OCI-LY1 (cell line): ENCODE data around the gene KRTAP5-3.

Source experiments
- H2AFZ ChIP-seq: fragments of 200-600 bp; sonication (generic), shearing (Covaris generic); 2 replicates; pipeline ENCODE4 v1.6.0; 2014; ENCODE audit warnings: antibody characterized with exemption, mild to moderate bottlenecking, low read length
- H3F3A ChIP-seq: fragments of 200-600 bp; sonication (generic), shearing (Covaris generic); 2 replicates; pipeline ENCODE4 v1.6.0; 2014; ENCODE audit warnings: mild to moderate bottlenecking, antibody characterized with exemption, low read length, moderate library complexity; ENCODE audit not compliant: insufficient read depth
- H3K27ac ChIP-seq: fragments of 200-600 bp; sonication (generic); 2 replicates; pipeline ENCODE4 v1.5.1; 2014; ENCODE audit warnings: low read length, mixed run types, mild to moderate bottlenecking, low read depth; ENCODE audit not compliant: poor library complexity, severe bottlenecking
- H3K27me3 ChIP-seq: fragments of 200-600 bp; sonication (generic); 2 replicates; pipeline ENCODE4 v1.6.0; 2014; ENCODE audit warnings: antibody characterized with exemption, mild to moderate bottlenecking, low read length, moderate library complexity; ENCODE audit not compliant: insufficient read depth
- H3K36me3 ChIP-seq: fragments of 200-600 bp; sonication (generic); 2 replicates; pipeline ENCODE4 v1.6.1; 2014; ENCODE audit warnings: mild to moderate bottlenecking, antibody characterized with exemption, low read length, moderate library complexity, mixed read lengths; ENCODE audit not compliant: insufficient read depth
- H3K4me1 ChIP-seq: fragments of 200-600 bp; sonication (generic); 2 replicates; pipeline ENCODE4 v1.5.1; 2014; ENCODE audit warnings: mild to moderate bottlenecking, low read length, moderate library complexity; ENCODE audit not compliant: insufficient read depth, severe bottlenecking
- H3K4me2 ChIP-seq: fragments of 200-600 bp; sonication (generic), shearing (Covaris generic); 2 replicates; pipeline ENCODE4 v1.6.1; 2014; ENCODE audit warnings: low read length
- H3K4me3 ChIP-seq: fragments of 200-600 bp; sonication (generic); 2 replicates; pipeline ENCODE4 v1.5.1; 2014; ENCODE audit warnings: low read length, low read depth, mild to moderate bottlenecking, mixed read lengths; ENCODE audit not compliant: poor library complexity, severe bottlenecking
- H3K79me2 ChIP-seq: fragments of 200-600 bp; shearing (Covaris generic); 2 replicates; pipeline ENCODE4 v1.6.1; 2016; ENCODE audit warnings: mixed run types, low read length, mixed read lengths; ENCODE audit not compliant: insufficient read depth
- H3K9ac ChIP-seq: fragments of 200-600 bp; sonication (generic), shearing (Covaris generic); 2 replicates; pipeline ENCODE4 v1.6.1; 2014; ENCODE audit warnings: mild to moderate bottlenecking, low read length, mixed read lengths
- H3K9me2 ChIP-seq: fragments of 200-600 bp; sonication (generic), shearing (Covaris generic); 2 replicates; pipeline ENCODE4 v1.6.1; 2014; ENCODE audit warnings: low read depth, mild to moderate bottlenecking, low read length, mixed read lengths
- H3K9me3 ChIP-seq: fragments of 200-600 bp; shearing (Covaris generic); 2 replicates; pipeline ENCODE4 v1.6.1; 2014; ENCODE audit warnings: low read length, mixed read lengths
- H4K20me1 ChIP-seq: fragments of 200-600 bp; sonication (generic), shearing (Covaris generic); 2 replicates; pipeline ENCODE4 v1.6.0; 2016; ENCODE audit warnings: mild to moderate bottlenecking, low read length; ENCODE audit not compliant: insufficient read depth
- CTCF ChIP-seq: fragments of 200-600 bp; sonication (generic), shearing (Covaris generic); IDR thresholded peaks from 2 replicates; pipeline ENCODE4 v1.5.1; 2017; ENCODE audit warnings: mild to moderate bottlenecking, antibody characterized with exemption, low read length, moderate library complexity, mixed read lengths
- EZH2 ChIP-seq: fragments of 200-600 bp; sonication (generic), shearing (Covaris generic); IDR thresholded peaks from 2 replicates; pipeline ENCODE4 v1.8.0; 2017; ENCODE audit warnings: borderline replicate concordance, mixed run types, mild to moderate bottlenecking, antibody characterized with exemption, low read length, moderate library complexity, mixed read lengths

Gene KRTAP5-3

GRCh38 chr11:1632053-1632714 lies 23.9 kb upstream of the KRTAP5-3 start:
- H3K27ac ChIP-seq: no peak overlapping the region
- H2AFZ ChIP-seq: no peak overlapping the region
- no peaks in the 10 kb centered on the region for H3K4me1 ChIP-seq
- H3K27me3 ChIP-seq: peaks cover 3% of the 10 kb centered on the region; the same call in 1 of the 2 replicates
- no peak overlapping the region for H3K4me2 ChIP-seq
- no peaks in the 10 kb centered on the region for H3F3A ChIP-seq
- H4K20me1 ChIP-seq: no peaks in the 10 kb centered on the region
- H3K9ac ChIP-seq: no peak overlapping the region
- H3K9me2 ChIP-seq: no peaks in the 10 kb centered on the region
- H3K36me3 ChIP-seq: no peaks in the 10 kb centered on the region
- H3K9me3 ChIP-seq: no peaks in the 10 kb centered on the region
- H3K4me3 ChIP-seq: no peak overlapping the region
- H3K79me2 ChIP-seq: no peaks in the 10 kb centered on the region
- TF ChIP-seq EZH2 (no peak), CTCF (no peak)

GRCh38 chr11:1631066-1631568 lies 22.9 kb upstream of the KRTAP5-3 start:
- H4K20me1 ChIP-seq: no peaks in the 10 kb centered on the region
- no peaks in the 10 kb centered on the region for H3K4me1 ChIP-seq
- no peak for TF ChIP-seq CTCF
- no peak for TF ChIP-seq EZH2
- no peaks in the 10 kb centered on the region for H3K9me2 ChIP-seq
- peaks cover 3% of the 10 kb centered on the region; the same call in 1 of the 2 replicates for H3K27me3 ChIP-seq
- no peak overlapping the region for H2AFZ ChIP-seq
- no peak overlapping the region for H3K9ac ChIP-seq
- no peak overlapping the region for H3K4me3 ChIP-seq
- no peaks in the 10 kb centered on the region for H3F3A ChIP-seq
- H3K27ac ChIP-seq: no peak overlapping the region
- no peaks in the 10 kb centered on the region for H3K36me3 ChIP-seq
- H3K4me2 ChIP-seq: no peak overlapping the region
- H3K9me3 ChIP-seq: no peaks in the 10 kb centered on the region
- H3K79me2 ChIP-seq: no peaks in the 10 kb centered on the region

- H3K9me2 ChIP-seq: no peaks in the 10 kb centered on the region
- no peaks in the 10 kb centered on the region for H3K9me3 ChIP-seq
- no peaks in the 10 kb centered on the region for H3K4me1 ChIP-seq
- H3K27ac ChIP-seq: no peak overlapping the region
- no peaks in the 10 kb centered on the region for H4K20me1 ChIP-seq
- peaks cover 3% of the 10 kb centered on the region; the same call in 1 of the 2 replicates for H3K27me3 ChIP-seq
- no peak overlapping the region for H2AFZ ChIP-seq
- H3K79me2 ChIP-seq: no peaks in the 10 kb centered on the region
- no peak overlapping the region for H3K4me3 ChIP-seq
- TF ChIP-seq EZH2 (no peak), CTCF (no peak)
- no peak overlapping the region for H3K4me2 ChIP-seq
- no peak overlapping the region for H3K9ac ChIP-seq
- no peaks in the 10 kb centered on the region for H3K36me3 ChIP-seq
- H3F3A ChIP-seq: no peaks in the 10 kb centered on the region
Observed at GRCh38 chr11:1630271-1630670, 22.0 kb upstream of the KRTAP5-3 start.
